NCI-H748 (cell line): ENCODE results near the gene METRN.
A peak's percentile ranks its signal among the peaks of the same experiment; 100 is the strongest.
"Not testable (repeated sequence)": the region's sequence is repeated elsewhere in the genome, so short reads cannot be mapped to it uniquely, and the experiment has no call there.

ENCODE experiments used
- DNase-seq: peaks from one replicate; lab custom pipeline; 2025; ENCODE audit not compliant: unreplicated experiment; lab: John Stamatoyannopoulos, UW

The METRN gene

DNA sequence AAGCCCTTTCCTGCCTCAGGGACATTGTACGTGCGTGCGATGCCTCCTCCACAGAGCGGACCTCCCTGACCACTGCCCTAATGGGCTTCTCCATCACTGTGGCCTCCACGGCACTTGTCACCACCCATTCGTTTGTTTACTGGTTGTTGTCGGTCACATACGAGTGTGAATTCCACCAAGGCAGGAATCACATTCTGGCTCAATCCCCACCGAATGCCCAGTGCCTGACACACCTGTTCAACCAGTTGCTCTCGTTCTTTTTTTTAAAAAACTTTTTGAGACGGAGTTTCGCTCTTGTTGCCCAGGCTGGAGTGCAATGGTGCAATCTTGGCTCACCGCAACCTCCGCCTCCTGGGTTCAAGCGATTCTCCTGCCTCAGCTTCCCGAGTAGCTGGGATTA lies 23.7 kb upstream of the METRN start:
- DNase-seq = not testable (repeated sequence)

DNA sequence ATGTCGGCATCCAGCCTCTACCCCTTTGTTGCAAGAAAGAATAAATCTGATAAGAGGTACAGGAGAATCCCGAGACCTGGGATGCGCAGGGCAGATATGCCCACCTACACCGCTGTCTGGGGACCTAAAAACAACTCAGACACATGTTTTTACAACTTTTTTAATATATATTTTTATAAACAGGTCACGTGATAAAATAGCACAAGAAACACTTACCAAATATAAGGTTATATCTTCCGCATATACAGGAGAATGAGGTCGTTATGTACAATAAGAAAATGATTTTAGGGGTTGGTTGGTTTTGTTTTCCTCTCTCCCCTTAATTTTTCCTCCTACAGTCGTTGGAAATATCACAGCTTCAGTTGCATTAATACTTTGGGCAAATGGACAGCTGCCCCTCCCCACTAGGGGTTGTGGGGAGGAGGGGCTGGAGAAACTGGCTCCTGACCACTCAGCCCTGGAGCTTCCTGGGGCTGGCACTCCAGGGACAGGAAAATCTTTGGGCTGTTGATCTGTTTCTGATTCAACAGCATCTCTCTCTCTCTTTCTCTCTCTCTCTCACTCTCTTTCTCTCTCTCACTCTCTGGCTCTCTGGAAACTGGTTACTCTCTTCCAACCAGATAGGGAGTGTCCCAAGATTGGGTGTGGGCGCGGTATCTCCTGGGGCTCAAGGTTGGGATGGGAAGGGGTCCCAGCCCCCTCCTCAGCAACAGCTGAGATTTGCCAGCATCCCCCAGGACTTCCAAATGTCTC lies 22.4 kb upstream of the METRN start:
- no peak for DNase-seq

DNA sequence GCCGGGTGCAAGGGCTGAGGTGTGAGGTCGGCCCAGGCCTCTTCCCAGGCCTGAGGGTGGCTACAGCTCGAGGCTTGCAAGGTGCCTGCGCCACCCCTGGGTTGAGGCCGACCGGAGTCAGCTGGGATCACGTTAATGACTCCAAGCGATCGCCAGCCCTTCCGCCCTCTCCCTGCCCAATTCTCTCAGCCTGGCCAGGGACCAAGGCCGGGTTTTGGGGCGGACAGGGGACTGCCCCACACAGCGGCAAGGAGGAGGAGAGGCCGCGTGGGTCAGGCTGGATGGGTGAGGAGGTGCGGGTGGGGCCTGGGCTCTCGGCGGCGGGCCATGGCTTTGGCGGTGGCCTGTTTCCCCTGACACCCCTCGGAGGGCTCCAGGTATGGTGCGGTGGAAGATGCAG lies 21.6 kb upstream of the METRN start:
- DNase-seq = no peak

DNA sequence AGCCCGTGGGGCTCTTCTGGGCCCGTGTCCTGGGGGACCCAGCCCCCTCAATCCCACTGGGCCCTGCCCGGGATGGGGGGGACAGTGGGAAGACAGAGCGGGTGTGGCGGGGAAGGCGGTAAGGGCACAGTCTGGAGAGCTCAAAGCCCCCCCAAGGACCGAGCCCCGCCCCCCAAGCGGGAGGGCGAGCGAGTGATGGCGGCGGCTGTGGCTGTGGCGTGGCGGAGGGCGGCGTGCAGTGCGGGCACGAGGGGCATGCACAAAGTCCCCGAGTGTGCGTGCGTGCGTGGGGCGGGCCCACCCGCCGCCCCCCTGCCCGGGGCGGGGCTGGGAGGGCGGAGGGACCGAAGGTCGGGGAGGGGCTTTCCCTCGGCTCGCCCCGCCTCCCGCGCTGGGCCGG lies 21.2 kb upstream of the METRN start:
- DNase-seq = no peak

DNA sequence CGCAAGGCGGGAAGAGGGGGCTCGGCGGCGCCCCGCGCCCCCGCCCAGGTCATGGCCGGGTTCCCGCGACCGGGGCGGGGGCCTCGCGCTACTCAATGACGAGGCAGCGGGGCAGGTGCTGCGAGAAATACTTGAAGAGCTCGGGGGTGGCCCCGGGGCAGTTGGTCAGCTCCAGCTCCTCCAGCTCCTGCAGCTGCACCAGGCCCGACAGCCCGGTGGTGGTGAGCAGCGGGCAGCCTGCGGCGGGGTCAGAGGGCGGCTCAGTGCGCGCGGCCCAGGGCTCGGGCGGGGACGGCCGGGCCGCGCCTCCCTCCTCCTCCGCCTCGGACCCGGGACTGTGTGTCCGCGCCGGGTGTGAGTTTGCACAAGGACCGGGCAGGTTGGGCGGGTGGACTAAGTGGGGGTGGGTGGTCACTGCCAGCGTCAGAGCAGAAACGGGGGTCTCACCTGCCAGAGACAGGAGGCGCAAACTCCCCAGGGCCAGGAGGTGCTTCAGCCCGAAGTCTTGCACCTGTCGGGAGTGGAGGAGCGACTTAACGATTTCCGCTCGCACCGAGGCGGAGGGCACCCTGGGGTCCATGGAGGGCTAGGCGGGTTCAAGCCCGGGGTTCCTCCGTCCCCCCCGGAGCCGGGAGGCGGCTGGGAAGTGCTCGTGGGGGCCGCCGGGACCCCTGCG lies 20.6 kb upstream of the METRN start:
- no peak for DNase-seq

DNA sequence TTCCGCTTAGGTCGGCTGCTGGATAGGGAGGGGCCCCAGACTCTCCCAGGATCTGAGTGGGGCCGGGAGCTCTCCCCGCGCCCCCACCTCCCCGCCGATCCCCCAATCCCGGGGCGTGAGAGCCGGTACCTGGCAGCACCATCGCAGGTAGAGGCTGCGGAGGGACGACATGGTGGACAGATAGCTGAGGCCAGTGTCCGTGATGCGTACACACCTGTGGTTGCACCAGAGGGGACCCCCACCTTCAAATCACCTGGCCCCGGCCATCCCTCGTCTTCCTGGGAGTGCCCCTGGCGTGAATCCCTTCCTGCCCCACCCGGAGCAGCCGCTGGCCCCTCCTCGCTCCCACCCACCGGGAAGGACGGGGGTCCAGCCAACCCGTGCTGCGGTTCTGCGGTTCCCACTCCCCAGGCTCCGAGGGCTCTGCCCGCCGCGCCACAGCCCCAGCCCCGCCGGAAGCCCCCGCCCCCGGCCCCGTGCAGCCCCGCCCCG lies 20.0 kb upstream of the METRN start:
- DNase-seq = no peak

DNA sequence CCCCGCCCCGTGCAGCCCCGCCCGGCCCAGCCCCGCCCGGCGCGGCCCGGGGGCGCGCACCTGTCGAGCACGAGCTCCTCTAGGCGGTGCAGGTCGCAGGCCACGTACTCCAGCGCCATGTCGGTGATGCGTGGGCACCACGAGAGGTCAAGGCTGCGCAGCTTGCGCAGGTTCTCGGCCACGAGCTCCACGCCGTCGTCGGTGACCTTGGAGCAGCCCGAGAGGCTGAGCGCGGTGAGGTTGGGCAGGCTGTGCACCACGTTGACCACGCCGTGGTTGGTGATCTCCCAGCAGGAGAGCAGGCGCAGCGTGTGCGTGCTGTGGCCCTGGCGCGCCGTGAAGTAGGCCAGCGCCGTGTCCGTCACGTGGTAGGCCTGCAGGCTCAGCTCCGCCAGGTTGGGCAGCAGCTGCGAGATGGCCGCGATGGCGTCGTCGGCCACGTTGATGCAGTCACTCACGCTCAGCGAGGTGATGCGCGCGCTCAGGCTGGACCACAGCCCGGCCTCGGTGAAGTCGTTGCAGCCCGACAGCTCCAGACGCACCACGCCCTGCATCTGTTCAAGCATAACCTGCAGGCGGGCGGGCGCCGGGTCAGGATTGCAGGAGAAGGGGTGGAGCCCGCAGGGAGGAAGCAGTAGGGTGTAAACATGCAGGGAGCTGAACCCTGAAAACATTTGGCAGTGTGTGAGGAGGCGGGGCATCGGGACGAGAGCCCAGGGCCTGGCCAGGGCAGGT lies 19.4 kb upstream of the METRN start:
- DNase-seq = peak; percentile 96

DNA sequence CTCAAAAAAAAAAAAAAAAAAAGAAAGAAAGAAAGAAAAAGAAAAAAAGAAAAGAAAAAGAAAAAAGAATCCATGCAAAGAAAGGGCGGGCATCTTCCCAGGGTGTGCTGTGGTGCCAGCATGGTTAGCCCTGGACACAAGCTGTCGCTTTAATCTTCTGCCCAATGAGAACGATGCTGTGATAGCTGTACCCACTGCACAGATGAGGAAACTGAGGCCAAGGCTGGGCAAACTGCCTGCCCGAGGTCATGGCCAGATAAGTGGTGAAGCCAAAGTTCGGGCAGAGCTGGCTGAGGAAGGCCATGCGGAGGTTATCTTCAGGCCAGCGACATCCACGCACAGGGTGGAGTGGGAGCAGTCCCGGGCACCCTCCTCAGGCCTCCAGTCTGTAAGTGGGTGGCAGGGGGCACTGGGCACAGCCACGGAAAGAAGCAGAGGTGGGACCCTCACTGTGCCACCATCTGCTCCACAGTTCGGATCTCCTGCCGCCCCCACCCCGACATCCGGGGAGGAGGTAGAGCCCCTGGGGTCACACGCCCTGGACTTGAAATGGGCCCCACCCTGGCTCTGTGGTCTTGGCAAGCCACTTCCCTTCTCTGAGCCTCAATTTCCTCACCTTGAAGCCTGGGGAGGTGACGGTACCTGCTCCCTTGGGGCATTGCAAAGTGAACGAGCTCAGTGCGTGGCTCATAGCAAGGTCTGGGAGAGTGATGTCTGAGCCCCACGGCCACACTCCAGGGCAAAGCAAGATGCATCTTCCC lies 15.8 kb upstream of the METRN start:
- no peak for DNase-seq

DNA sequence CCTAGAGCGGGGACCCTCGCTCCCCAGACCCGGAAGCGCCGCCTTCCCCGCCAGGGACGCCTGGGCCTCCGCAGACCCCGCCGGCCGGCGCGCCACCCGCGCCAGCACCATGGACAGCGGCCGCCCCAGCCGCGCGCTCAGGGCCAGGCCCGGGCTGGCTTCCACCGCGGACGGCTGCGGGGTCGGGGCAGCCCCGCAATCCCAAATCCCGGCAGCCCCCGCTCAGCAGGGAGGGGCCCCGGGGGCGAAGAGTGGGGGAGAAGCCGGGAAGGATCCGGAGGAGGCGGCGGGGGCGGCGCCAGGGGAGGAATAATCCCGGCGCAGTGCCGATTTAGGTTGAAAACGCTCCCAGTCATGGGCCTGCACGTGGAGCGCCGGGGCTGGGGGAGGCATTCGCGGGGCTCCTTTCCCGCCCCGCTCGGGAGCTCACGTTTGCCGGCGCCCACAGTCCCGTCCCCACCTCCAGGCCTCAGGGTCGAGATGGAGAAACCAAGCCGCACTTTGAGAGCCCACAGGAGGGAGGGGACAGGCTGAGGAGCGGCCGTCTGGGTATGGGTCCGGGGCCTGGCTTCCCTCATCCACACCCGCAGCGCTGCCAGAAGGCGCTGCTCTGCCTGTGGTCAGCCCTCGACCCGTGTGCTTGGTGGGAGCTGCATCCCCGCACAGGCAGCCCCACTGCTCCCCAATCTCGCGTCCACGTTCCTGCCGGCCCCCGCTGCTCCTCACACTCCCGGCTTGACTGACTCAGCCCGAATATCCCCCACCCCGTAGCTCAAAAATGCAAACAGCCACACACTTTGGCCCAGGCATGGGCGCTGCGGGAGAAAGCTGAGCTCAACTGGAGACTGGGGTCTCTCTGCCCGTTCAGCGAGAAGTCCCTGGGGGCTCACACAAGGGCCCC lies 14.0 kb upstream of the METRN start:
- DNase-seq = no peak

DNA sequence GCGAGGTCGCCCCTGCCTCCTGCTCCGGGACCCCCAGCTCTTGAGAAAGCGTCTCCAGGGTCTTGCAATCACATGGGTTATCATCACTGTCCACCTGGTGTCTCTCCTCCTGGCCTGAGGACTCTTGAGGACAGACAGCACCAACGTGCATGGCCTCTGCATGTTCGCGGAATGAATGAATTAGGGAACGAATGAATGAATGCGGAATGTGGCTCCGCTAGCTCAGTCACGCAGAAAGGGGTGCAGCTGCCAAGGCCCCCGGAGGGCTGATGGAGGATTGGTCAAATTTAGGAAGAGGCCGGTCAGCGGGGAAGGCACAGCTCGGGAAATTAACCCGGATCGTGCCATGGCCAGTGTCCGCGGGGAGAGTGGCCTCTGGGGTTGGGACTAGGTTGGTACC lies 12.6 kb upstream of the METRN start:
- no peak for DNase-seq

DNA sequence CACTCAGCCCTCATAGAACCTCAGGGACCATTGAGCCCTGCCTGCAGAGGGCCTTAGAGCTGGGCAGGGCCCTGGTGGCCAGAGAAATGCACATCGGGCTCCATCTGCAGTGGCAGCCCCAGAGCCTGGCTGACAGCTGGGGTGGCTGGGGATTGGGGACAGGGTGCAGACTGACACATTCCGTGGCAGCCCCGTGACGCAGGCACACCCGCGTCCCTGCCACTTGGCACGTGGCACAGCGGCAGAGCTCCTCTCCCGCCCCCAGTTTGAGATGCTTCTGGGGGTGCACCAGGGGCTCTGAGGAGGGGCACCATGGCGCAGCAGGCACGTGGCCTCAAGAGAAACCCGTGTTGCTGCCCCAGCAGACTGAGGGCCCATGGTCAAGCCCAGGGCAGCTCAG lies 11.5 kb upstream of the METRN start:
- DNase-seq = no peak

DNA sequence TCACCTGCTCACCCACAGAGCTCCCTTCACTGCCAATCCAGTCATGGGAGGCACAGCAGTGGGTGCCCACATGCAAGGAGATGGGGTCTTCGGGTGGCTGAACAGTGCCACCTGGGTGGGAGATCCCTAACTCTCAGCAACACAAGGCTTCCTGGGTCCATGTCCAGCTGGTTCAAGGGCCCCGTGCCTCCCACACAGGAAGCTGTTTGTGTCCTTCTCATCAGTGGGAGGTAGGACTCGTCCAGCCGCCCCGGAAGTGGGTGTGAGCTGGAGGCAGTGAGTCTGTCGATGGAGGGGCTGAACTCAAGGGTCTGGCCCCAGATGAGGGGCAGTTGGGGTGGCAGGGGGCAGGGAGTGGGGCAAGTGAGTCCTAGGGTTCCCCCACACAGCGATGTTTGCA lies 10.9 kb upstream of the METRN start:
- DNase-seq = no peak

DNA sequence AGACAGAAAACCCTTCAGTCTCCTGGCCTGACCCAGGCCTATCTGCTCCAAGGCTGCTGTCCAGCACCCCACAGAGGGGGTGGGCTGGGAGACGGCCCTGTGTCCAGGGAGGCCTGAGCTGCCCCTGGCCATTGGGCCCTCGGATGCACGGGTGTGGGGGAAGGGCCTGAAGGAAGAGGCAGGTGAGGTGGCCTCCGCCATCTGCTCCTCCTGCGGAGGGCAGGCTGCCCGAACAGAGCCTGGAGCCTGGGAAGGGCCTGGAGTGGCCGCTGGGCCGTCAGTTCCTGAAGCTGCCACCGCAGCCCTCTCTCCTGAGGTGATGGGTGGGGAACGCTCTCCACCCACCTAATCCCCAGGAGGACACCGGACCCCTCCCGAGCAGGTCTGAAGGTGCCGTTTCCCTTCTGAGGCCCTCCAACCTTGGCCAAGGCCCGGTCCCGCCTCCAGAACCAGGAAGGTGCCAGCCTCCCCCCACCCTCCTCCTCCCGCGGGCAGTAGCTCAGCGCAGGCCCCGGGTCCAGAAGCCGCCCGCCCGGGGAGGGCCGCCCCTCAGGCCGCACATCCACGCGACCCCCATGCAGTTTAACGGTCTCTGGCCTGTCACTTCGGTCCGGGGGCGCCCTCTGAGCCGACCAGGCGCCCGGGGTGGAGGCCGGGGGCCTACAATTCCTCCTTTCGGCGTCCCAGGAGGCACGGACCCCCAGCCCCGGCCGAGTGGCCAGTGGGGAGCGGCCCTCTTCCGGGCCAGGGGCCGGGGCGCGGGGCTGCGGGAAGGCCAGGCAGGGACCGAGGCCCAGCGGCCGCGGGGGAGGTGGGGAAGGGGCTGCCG lies 10.2 kb upstream of the METRN start:
- DNase-seq = peak; percentile 11

DNA sequence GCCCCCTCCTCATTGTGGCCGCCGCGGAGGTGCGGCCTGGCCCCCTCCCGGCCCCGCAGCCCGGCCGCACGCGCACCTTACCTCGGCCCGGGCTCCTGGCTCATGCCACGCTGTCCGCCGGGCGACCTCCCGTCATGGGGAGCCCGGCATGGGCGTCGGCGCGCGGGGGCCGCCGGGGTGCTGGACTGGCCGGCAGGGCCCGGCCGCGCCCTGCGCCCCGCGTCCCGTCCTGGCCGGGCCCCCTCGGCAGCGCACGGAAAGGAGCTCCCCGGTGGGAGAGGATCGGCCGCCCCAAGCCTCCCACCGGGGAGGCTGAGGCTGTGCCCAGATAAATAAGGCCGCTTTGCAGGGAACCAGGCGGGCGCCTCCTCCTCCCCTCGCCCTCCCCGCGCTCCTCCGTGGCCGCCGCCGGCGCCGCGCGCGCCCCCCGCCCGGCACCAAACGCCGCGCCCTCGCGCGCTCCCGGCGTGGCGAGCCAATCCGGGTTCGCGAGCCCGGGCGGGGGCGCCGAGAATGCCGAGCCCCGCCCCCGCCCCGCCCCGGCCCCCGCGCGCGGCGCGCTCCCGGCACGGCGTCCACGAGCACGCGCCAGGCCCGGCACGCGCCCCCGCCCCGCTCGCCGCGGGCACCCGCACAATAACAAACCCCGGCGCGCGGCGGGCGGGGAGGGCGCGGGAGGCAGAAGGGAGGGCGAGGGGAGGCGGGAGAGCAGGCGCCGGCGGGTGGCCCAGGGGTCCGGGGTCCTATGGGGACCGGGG lies 9.3 kb upstream of the METRN start, which contains the start of gene FBXL16:
Gene FBXL16, minus strand, starts transcription at position 371 of the 758 bp plus-strand sequence. CDS start 8,396 bp downstream, outside the sequence.
- DNase-seq = peak; percentile 83

DNA sequence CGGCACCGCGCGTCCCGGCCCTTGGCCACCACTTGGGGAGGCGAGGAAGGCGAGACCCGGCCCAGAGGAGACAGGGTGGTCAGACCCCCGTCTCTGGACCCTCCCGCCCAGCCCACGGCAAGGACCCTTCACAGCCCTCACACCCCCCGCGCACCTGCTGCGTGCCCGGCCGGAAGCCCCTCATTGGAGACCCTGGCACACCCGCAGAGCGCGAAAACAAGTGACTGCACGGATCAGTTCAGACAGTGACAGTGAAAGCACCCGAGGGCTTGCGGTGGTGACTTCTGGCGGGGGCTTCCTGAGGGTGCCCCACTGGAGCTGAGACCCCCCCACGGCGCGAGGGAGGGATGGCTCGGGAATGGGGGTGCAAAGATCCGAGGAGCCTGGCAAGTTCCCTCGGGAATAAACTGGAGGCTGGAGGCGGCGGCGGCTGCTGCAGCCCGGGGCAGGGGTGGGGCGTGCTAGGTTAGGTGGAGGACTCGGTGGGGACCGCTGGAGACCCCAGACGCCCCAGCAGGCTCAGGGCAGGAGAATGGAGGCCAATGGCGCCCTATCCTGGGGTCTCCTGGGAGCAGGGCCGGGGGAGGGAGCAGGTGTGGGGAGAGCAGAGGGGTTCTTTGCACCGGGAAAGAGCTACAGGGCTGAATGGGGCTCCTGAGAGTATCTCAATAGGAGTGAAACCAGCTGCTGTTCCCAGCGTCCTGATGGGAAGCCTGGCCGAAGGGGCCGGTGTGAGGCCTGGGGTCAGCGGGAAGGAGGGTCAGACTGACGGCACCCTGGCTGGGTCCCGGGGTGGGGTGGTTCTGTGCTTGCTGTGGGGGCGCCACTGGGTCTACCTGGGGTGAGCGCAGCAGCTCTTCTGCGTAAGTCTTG lies 8.5 kb upstream of the METRN start:
- peak; percentile 41 for DNase-seq

DNA sequence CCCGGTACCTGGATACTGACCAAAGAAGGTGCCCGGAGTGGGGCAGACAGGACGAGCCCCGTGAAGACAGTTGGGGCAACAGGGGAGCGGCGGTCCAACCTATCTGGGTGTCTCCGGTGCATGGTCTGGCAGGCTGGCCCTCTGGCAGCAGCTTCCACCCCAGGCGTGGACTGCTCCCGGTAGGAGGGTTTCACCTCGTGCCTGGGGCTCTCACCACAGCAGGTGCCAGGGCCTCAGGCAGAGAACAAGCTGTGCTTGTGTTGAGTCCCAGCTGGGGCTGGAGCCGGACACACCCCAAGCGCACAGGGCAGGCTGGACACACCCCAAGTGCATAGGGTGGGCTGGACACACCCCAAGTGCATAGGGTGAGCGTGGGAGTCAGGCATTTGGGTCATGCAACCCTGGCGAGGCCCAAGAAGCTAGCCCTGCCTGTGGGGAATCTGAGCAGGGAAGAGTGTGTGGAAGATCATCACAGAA lies 7.8 kb upstream of the METRN start:
- DNase-seq = no peak

DNA sequence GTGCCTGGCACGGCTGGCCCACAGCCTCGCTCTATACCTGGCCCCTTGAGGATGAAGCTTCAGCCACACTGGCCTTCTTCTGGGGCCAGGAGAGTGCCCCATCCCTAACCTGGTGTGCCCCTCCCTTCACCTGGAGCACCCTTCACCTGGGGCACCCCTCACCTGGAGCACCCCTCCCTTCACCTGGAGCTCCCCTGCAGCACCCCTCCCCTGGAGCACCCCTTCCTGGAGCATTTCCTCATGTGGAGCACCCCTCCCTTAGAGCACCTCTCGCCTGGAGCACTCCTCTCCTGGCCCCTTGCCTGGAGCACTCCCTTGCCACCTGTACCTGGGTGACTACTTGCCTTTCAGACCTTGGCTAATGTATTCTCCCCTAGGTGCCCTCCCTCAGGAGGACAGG lies 6.9 kb upstream of the METRN start:
- DNase-seq = no peak
